AG20443 (cell line): ENCODE data around the gene SLC12A3.

ENCODE experiments used
- DNase-seq: peaks from one replicate; pipeline ENCODE4 v3.0.0; 2012; ENCODE audit warnings: low spot score, mixed read lengths

Gene SLC12A3, protein sequence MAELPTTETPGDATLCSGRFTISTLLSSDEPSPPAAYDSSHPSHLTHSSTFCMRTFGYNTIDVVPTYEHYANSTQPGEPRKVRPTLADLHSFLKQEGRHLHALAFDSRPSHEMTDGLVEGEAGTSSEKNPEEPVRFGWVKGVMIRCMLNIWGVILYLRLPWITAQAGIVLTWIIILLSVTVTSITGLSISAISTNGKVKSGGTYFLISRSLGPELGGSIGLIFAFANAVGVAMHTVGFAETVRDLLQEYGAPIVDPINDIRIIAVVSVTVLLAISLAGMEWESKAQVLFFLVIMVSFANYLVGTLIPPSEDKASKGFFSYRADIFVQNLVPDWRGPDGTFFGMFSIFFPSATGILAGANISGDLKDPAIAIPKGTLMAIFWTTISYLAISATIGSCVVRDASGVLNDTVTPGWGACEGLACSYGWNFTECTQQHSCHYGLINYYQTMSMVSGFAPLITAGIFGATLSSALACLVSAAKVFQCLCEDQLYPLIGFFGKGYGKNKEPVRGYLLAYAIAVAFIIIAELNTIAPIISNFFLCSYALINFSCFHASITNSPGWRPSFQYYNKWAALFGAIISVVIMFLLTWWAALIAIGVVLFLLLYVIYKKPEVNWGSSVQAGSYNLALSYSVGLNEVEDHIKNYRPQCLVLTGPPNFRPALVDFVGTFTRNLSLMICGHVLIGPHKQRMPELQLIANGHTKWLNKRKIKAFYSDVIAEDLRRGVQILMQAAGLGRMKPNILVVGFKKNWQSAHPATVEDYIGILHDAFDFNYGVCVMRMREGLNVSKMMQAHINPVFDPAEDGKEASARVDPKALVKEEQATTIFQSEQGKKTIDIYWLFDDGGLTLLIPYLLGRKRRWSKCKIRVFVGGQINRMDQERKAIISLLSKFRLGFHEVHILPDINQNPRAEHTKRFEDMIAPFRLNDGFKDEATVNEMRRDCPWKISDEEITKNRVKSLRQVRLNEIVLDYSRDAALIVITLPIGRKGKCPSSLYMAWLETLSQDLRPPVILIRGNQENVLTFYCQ

DNA sequence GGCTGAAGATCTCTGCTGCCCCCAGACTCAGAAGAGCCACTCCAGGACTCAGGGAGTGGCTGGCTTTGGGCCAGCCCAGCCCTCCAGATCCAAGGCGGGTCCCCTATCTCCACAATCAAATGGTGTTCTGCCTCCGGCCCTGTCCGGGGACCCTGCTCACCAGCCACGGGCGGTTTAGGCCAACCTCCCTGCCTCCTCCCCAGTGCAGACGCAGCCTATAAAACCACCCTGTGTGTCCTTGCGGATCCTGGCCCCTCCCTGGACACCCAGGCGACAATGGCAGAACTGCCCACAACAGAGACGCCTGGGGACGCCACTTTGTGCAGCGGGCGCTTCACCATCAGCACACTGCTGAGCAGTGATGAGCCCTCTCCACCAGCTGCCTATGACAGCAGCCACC, at the start of gene SLC12A3:
TSS of gene SLC12A3 (plus strand) at position 248 of the 400 bp plus-strand sequence. CDS start at position 277, 29 bp downstream.
- no peak for DNase-seq

DNA sequence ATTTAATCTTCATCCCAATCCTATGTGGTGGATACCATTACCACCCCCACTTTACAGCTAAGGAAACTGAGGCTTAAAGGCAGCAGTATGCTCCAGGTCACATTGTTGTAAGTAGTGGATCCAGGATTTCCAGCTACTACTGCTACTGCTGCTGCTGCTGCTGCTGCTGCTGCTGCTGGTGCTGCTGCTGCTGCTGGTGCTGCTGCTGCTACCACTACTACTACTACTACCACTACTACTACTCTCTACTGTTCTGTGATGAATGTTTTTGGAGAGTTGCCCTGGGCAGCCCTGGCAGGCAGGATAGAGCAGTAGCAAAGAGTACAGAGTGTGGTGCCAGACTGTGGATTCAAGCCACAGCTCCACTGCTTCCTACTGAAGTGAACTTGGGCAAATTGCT, 49.3 kb upstream of the SLC12A3 start:
- DNase-seq = no peak

DNA sequence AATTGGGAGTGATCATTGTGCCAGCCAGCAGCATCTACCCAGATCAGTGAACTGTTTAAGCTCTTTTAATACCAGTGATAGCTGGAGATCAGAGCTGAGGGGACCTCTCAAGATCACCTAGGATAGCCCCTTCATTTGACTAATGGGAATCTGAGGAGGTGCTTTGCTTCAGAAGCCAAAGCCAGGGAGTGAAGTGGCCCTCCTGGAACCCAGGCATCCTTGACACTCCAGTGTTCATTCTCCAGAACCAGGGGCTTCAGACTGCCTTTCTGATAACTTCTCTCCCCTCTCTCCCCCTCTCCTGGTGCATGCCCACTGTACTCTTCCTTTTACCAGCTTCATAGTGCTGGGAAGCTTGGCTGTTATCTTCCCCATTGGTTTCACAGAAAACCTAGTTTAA, 48.0 kb upstream of the SLC12A3 start:
- no peak for DNase-seq

DNA sequence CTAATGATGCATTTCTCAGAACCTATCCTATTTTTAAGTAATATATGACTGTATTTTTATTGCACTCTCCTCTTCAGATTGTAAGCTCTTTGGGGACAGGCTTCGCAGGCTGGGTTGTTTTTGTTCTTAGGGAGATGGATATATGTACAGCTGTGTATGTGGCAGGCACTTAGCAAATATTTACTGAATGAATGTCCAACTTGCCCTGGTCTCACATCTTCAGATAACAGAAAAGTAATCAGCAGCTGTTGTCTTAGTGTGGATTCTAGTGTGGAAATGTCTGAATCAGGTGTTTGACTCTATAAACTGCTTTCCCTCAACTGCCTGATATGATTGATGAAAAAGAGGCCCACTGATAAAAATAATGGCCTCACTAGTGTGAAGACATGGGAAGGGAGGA, 47.1 kb upstream of the SLC12A3 start:
- no peak for DNase-seq

DNA sequence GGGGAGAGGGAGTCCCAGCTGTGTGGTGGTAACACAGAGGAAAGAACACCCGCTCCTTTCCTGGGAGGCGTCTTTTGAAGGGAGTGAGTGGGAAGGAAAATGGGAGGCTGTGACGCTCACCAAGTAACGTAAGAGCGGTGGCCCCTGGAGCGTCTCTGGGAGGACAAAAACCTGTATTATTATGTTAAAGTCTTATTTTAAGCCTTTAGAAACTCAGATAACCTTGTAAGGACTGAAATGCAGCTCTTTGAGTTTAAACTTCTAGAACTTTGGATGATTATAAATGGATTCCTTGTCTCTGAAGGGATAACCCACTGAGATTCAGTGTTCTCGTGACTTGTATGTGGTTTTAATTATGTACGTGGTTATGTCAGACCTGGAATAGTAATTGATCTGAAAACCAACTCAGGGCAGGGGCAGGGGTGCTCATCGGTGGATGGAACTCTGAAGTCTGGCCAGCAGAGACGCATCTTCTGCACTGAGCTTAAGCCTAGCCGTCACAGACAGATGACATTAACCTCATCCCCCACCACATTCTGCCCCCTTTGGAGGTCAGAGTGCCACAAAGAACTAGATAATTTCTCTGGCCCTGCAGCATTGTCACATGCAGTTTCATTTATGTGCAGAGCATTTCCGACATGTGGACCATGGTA, 41.8 kb upstream of the SLC12A3 start:
- no peak for DNase-seq

DNA sequence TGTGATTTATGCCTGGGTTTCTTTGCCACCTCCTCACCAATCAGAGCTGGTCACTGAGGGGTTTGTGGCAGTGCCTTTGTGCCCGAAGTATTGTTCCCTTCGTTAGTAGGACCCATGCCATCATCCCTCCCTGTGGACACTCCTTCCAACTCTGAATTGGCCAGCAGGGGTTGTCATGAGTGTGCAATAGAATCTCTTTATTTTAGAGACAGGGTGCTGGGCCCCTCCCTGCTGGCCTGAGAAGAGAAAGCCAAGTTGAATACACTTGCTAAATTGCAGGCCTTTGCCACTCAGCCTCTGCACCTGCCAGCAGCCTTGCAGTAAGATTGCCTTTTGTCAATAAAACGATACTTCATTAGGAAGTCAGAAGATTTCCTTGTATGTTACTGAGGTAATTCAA, 40.7 kb upstream of the SLC12A3 start:
- peak; percentile 41 for DNase-seq

DNA sequence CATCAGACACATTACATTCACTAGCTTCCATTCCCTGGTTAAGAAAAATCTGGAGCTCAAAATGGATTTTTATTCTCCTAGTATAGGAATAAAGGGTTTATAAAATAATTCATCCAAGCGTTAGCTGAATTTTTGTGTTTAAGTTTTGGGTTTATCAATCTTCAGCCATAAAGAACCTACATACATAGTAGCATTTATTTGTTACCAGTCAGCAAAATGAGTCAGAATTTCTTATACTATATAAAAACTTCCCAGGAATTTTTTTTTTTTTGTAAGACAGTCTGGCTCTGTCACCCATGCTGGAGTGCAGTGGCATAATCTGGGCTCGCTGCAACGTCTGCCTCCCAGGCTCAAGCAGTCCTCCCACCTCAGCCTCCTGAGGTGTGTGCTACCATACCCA, 40.2 kb upstream of the SLC12A3 start:
- DNase-seq = no peak

DNA sequence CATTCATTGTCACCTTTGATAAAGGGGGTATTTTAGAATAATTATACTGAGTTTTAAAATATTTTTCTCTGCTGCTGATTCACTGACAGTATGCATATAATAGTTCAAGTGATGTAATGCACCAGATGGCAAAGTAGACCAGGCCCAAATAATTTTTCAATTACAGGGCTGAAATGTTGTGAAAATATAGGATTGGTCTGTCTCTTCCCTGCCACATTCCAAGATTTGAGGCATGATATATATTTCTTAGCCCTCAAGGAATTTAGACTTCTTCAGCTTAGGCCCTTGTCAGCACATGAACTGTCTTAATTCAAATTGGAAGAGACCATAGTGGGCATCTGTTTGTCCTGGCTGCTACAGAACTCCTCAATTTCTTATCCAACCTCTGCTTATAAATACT, 39.2 kb upstream of the SLC12A3 start:
- no peak for DNase-seq

DNA sequence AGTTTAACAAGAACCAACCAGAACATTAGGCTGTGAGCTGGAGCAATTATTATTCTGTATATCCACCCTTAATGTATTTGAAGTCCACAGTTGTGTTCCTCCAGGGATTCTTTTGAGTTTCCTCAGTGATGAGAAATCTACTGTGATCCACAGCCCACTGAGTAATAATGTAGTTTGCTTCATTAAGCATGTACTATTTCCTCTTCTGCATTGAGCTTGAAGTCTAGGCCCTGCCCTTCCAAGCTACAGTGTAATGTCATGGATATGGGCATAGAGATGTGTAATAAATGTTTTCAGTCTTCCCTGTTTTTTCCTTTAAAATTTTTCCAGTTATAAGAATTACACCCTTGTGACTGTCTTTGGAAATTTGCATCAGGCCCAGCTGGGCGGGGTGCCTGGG, 36.4 kb upstream of the SLC12A3 start:
- DNase-seq = no peak

DNA sequence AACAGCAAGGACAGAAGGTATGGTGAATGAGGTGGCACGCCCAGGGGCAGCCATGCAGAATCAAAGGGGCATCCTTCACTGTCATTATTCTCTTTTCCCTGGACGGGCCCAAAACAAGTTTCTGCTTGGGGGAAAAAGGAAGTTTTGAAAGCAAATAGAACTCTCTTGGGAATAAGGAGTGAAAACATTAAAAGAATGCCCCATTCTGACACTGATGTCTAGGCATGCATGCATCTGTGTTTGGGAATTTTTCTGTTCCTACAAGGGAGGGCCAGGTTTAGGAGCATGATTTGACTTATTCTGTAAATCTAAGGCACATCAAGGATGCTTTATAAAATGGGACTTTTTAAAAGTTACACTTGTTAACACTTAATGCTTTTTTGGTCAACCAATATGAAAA, 34.3 kb upstream of the SLC12A3 start:
- DNase-seq = peak; percentile 40

DNA sequence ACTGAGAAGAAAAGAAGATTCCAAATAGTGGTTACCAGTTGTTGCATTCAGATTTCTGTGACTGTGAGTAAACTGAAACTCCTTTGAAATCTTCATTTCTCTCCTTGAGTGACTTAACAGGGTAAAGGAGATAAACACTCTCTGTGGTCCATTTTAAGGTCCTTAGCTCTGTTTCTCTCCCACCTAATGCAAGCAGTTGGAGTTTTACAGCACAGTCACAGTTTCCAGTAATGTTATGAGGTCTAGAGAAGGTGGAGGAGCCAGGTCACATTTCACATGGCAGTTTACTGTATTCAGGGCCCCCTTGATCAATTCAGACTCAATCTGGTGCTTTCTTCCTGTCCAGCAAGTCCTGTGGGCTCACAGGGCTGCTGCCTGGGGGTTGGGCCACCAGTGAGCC, 32.2 kb upstream of the SLC12A3 start:
- DNase-seq = no peak

DNA sequence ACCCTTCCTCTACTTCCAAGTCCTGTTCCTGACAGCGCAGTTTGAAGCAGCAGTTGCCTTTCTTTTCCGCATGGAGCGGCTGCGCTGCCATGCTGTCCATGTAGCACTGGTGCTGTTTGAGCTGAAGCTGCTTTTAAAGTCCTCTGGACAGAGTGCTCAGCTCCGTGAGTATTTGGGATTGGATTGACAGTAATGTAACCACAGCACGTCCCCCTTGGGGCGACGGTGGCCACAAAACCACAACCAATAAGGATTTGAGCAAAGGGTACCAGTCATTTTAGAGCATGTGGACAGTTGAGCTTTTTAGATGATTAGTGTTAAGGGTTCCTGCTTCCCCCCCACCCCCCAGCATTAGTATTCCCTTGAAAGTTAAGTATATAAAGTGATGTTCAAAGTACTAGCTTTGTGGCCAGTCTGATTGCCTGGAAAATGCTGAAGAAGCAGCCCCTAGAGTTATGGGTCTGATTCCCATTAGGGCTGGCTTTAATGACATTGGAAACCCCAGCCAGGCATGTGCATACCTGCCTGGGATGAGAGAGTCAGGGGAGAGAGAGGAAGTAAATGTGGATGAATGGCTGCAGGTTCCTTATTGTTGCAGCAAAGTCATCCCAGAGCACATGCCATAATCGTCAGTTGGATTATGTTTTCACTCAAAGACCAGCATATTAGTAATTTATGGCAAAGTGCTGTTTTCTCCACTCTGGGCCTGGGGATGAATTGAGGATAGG, 31.6 kb upstream of the SLC12A3 start:
- DNase-seq = no peak

DNA sequence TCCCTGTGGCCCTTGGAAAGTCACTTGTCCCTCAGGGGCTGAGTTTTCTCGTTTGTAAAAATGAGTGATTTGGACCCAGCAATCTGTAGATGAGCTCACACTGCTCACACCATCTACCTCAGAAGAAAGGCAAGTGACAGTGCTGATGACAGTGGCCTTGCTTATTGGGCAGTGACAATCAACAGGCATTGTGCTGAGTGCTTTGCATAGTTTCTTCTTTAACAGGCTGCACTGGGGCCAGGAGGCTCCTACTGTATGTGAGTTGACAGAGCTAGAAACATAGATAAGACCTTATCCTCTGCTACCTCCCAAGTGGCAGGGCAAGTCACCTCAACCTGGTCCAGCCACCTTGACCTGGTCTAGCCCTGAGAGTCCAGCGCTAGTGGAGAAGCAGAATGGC, 29.7 kb upstream of the SLC12A3 start:
- DNase-seq = no peak

DNA sequence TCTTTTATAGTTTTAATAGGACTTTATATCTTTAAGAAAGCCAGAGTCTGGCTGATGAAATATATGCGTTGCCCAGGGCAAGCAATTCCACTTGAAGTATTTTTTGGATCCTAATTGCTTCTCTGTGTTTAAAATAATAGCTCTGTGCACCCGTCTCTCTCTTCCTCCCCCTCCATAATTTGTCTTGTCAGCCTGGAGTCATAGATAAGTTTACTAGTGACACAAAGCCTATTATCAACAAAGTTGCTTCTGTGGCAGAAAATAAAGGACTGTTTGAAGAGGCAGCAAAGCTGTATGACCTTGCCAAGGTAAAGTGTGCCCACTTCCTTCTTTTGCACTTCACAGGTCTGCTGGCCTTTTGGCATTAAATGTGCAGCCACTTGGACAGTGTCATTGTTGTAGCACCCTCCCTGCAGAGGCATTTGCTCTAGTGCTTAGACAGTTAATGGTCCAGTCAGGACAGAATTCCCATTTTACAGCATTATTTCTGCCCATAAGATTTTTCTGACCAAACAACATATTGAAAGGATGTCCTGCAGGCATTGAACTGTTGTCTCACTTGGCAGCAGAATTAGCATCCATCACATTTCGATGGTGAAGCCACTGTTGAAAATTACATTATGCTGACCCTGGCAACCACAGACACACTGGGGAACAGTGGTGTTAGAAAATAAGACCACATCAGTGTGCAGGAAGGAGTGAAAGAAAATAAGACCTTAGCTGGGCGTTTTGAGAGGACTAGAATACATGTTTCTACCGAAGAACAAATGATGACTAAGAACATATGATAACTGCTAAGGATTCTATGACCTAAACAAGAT, 28.4 kb upstream of the SLC12A3 start:
- no peak for DNase-seq

DNA sequence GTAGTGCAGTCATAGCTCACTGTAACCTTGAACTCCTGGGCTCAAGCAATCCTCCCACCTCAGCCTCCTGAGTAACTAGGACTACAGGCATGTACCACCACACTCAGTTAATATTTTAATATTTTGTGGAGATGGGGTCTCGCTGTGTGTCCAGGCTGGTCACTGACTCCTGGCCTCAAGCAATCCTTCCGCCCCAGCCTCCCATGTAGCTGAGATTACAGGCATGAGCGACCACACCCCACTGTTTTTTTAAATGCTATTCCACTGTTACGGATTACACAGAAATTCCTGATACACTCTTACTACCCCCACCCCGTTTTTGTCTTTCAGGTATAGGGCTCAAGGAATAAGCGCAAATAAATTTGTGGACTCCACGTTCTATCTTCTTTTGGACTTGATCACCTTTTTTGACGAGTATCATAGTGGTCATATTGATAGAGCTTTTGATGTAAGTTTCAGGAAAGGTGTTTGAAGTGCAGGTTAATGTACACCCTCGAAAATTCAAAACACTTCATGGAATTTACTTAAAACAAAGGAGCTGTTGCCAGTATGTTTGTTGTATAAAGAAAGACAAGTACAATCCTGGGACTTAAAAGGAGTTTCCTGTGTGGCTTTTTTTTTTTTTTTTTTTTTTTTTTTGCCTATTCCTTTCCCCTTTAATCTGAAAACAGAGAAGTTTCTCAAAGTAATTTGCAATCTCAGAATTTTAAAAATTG, 26.2 kb upstream of the SLC12A3 start:
- no peak for DNase-seq

DNA sequence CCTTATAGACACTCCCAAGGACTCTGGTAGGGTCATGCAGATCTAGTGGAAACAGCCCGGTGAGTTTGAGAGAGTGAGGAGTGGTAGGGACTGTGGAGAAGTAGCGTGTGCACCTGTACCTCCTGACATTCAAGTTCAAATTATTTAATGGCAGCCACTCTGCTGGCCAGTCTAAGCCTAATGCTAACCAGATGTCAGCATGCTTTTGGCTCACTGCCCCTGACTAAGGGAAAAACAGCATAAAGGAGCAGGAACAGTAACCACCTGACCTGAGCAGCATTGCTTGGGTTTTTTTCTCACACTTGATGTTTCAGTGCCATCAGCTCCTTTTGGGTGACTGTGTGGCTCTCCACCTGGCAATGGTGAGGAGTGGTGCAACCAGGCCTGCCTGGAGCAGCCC, 23.8 kb upstream of the SLC12A3 start:
- DNase-seq = peak; percentile 70

DNA sequence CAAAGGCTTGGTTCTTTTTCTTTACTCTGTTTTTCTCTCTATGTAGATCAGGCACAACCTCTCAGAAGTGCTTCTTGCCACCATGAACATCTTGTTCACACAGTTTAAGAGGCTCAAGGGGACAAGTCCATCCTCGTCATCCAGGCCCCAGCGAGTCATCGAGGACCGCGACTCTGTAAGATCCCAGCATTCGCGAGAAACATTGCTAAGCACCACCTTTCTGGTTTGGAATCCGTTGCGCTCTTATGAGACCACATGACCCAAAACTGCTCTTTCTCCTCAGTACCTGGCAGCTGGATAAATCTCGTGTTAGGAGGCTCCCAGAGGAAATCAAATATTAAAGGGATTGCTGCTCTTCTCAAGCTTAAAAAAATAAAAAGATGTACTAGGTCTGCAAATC, 23.3 kb upstream of the SLC12A3 start:
- no peak for DNase-seq

DNA sequence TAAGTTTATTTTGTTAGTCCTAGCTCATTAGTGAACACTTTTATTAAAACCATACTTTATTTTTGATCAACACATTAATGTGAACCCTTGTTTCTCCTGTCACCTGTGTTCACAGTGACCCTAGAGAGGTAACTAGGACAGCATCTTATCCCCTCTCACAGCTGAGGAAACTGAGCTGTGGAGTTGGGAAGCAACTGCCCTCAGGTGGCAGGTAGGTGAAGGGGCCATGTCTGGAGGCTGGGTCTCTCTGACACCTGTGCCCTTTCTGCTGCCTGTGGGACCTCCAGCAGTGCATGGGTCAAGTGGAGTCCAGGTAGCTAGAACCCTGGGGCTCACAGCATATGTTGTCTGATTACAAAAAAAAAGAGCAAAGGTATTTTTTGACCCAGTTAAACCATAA, 22.9 kb upstream of the SLC12A3 start:
- no peak for DNase-seq

DNA sequence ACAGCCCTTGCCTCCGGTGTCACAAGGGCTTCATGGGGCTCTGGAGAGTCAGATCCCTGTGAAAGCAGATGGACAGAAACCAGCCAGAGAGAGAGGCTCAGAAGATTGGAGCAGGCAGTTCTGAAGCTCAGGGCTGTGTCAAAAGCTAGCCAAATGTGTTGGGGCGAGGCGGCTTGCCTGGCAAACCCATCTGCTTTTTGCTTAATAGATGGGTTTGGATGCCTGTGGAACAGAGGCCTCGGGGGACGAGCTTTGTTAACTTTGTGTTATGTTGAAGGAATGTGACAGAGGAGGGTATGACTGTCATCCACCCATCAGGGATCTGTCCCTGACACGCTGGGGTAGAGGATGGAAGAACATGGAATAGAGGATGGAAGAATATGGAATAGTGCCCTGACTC, 21.0 kb upstream of the SLC12A3 start:
- no peak for DNase-seq
